Endothelial cell (in vitro differentiated cells): Measurements from ENCODE around the gene HDX. TPM values are rescaled to one million over a fixed set of nuclear protein-coding genes. Genes with fewer than 3 reads are reported as not detected.

Source experiments
- DNase-seq: peaks from one replicate; pipeline ENCODE4 v3.0.0; 2021; ENCODE audit warnings: low spot score
- H3K27ac Mint-ChIP-seq: one replicate; pipeline ENCODE4 v1.8.0; 2021; ENCODE audit warnings: mixed read lengths, inconsistent platforms; ENCODE audit not compliant: unreplicated experiment
- H3K27me3 Mint-ChIP-seq: one replicate; pipeline ENCODE4 v1.8.0; 2021; ENCODE audit warnings: mild to moderate bottlenecking, moderate library complexity, mixed read lengths, inconsistent platforms; ENCODE audit not compliant: unreplicated experiment
- H3K36me3 Mint-ChIP-seq: one replicate; pipeline ENCODE4 v1.8.0; 2021; ENCODE audit warnings: mild to moderate bottlenecking, low read depth, mixed read lengths, inconsistent platforms; ENCODE audit not compliant: unreplicated experiment
- H3K4me1 Mint-ChIP-seq: one replicate; pipeline ENCODE4 v1.8.0; 2021; ENCODE audit warnings: mild to moderate bottlenecking, mixed read lengths, inconsistent platforms; ENCODE audit not compliant: unreplicated experiment
- H3K4me3 Mint-ChIP-seq: one replicate; pipeline ENCODE4 v1.8.0; 2021; ENCODE audit warnings: mild to moderate bottlenecking, mixed read lengths, inconsistent platforms; ENCODE audit not compliant: unreplicated experiment
- H3K9me3 Mint-ChIP-seq: one replicate; pipeline ENCODE4 v1.8.0; 2021; ENCODE audit warnings: mixed read lengths, inconsistent platforms; ENCODE audit not compliant: unreplicated experiment
- CTCF ChIP-seq: fragments of 200-600 bp; sonication (generic); IDR thresholded peaks from one replicate; pipeline ENCODE4 v1.5.0; 2021; ENCODE audit warnings: antibody characterized with exemption; ENCODE audit not compliant: unreplicated experiment
- total RNA-seq: library from RNA; stranded (reverse); fragmentation: NEBNext Ultra II Directional; extraction: Animal tissue kit (Norgen Biotek cat#: 25700); gene quantifications from one replicate; pipeline ENCODE4 v1.2.1, GENCODE V29; 2021; ENCODE audit not compliant: unreplicated experiment

The HDX gene
- total RNA-seq, 1 donor from 2014 or later = 9.4 TPM

- Mint-ChIP-seq H3K36me3 (peaks cover 7% of the 10 kb centered on the region), H3K4me3 (no peak overlapping the region), H3K9me3 (no peaks in the 10 kb centered on the region), H3K27ac (no peak overlapping the region), H3K4me1 (no peaks in the 10 kb centered on the region), H3K27me3 (no peaks in the 10 kb centered on the region)
- DNase-seq = no peak
- TF ChIP-seq CTCF = no peak
These were observed 34.4 kb downstream of the HDX start for GRCh38 chrX:84467898-84468297.

GRCh38 chrX:84453351-84454246 is 48.7 kb downstream of the HDX start:
- no peak for DNase-seq
- H3K27me3 Mint-ChIP-seq = no peaks in the 10 kb centered on the region
- TF ChIP-seq CTCF = no peak
- H3K9me3 Mint-ChIP-seq = no peaks in the 10 kb centered on the region
- H3K4me3 Mint-ChIP-seq = no peak overlapping the region
- H3K27ac Mint-ChIP-seq = no peak overlapping the region
- H3K36me3 Mint-ChIP-seq = peaks cover 6% of the 10 kb centered on the region
- peaks cover 10% of the 10 kb centered on the region for H3K4me1 Mint-ChIP-seq

GRCh38 chrX:84441143-84441542 is 61.1 kb downstream of the HDX start:
- no peak overlapping the region for H3K4me3 Mint-ChIP-seq
- H3K36me3 Mint-ChIP-seq = peaks cover 12% of the 10 kb centered on the region
- TF ChIP-seq CTCF = no peak
- DNase-seq = no peak
- no peaks in the 10 kb centered on the region for H3K27me3 Mint-ChIP-seq
- H3K27ac Mint-ChIP-seq = no peak overlapping the region
- H3K4me1 Mint-ChIP-seq = peaks cover 6% of the 10 kb centered on the region
- H3K9me3 Mint-ChIP-seq = no peaks in the 10 kb centered on the region

- no peak overlapping the region for H3K4me3 Mint-ChIP-seq
- H3K4me1 Mint-ChIP-seq = peaks cover 8% of the 10 kb centered on the region
- no peak for TF ChIP-seq CTCF
- no peaks in the 10 kb centered on the region for H3K27me3 Mint-ChIP-seq
- no peak for DNase-seq
- peak overlapping the region; percentile 85 for H3K27ac Mint-ChIP-seq
- peaks cover 4% of the 10 kb centered on the region for H3K36me3 Mint-ChIP-seq
- H3K9me3 Mint-ChIP-seq = no peaks in the 10 kb centered on the region
These were observed 87.1 kb downstream of the HDX start for GRCh38 chrX:84415140-84415539.

- DNase-seq = no peak
- H3K4me1 Mint-ChIP-seq = no peaks in the 10 kb centered on the region
- H3K4me3 Mint-ChIP-seq = no peak overlapping the region
- no peak for TF ChIP-seq CTCF
- H3K27ac Mint-ChIP-seq = no peak overlapping the region
- no peaks in the 10 kb centered on the region for H3K9me3 Mint-ChIP-seq
- H3K36me3 Mint-ChIP-seq = no peaks in the 10 kb centered on the region
- no peaks in the 10 kb centered on the region for H3K27me3 Mint-ChIP-seq
These were observed 138.6 kb downstream of the HDX start for GRCh38 chrX:84363663-84364062.
